Measurements from ENCODE around the gene ACADSB.
A peak's percentile ranks its signal among the peaks of the same experiment; 100 is the strongest.

Gene ACADSB

DNA sequence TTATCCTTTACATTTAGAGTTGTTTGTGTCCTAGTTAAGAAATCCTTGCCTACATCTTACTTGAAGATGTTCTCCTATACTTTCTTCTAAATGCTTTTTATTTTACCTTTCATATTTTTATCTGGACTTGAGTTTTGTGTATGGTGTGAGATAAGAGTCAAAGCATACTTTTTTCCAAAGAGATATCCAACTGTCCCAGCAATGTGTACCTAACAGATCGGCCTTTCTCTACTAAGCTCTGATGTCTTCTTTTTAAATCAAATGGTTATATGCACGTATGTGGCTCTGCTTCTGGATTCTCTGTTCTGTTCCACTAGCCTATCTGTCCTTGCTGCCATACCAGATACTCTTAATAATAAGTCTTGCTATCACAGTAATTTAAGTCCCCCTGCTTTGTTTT is 7.4 kb upstream of the ACADSB start:
- no peak for DNase-seq (ENCODE audit: low read depth in 2 of 2)

DNA sequence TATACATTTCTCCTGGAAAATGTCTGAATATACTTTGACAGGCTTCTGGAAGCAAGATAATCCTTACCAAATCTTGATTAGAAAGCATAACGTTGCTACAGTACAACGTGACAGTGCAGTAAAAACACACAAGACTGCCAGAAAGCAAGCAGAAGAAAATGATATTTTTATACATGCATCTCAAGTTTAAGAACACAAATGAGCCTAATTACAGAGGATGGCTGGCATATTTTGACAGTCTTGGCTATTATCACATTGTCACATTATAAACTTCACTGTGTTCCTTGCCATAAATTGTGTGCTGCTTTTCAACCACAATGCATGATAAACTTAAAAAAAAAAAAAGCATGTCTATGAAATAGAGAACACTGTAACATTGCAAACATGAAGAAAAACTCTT is 4.5 kb upstream of the ACADSB start:
- DNase-seq (ENCODE audit: low read depth in 2 of 2): no peak

DNA sequence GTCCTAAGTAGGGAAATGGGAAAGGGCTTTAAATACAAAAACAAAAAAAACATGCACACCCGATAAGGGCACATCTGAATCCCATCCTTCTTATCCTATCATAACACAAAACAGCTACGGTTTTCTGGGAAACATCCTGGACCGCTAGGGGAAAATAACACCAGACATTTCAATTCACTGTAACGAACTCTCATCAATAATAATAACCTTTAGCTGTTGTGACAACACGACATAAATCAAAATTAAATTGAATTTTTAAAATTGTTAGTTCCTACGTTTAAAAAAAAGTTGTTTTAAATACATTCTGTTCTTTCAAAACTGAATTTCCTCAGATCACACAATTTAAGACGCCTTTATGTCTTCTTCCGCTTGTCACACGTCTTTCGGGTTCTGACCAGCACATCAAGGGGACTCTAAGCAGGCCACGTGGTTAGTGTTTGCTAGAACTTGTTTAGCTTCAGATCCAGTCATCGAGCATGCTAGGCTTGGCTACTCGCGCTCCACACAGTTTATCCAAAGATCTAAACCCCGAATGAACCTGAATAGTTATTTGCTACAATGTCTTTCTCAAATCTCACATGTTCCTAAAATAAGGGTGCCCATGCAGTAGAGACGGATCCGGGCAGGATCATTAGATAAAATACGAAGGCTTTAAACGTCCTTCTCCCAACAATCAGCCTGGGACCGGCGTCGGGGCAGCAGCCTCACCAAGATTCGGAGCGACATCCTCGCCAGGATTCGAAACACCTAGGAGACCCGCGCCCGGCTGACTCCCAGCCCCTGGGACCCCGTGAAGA is 1.1 kb upstream of the ACADSB start:
- peak in 1 of 2 donors; percentile 2 for DNase-seq (ENCODE audit: low read depth in 2 of 2)

DNA sequence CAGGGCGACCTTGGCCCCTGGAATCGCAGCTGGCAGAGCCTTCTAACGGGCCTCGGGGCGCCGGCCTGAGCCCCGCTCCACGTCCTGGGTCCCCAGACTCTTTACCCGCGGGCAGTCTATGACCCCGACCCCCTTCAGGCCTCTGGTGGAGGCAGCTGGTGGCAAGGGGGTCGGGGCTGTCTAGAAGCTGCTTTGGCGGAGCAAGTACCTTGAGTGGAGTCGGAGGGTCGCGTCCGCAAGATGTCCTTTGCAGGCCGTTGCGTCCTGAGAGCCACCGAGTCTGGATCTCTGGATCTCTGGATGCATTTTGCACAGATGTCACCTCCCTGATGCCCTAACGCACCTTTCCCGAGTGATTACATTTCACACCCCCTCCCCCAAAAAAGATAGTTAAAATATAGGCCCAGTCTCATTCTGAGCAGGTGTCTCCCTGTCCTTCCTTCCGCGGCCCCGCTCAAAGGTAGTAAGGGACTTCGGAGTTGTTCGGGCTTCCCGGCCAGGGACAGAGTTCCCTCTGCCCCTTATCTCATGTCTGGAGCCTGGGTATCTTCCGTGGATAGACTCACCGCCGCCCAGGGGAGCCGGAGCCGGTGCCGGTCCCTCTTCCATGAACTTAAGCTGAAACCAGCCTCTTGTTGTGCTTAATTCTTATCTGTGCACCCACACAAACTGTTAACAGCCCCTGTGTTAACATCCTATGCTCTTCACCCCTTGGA is 457 bp downstream of the ACADSB start:
- no peak for DNase-seq (ENCODE audit: low read depth in 2 of 2)

DNA sequence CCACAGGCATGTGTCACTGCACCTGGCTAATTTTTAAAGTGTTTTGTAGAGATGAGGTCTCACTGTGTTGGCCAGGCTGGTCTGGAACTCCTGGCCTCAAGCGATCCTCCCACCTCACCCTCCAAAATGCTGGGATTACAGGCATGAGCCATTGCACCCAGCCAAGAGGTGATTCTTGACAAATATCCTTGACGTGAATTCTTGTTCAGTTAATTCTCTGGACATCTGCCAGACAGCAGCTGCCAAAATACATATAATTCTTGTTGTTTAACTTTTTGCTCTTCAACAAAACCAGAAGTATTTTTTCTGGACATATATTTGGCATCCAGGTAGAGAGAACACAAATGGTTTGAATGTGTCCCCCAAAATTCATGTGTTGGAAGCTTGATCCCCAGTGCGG is 3.2 kb downstream of the ACADSB start:
- no peak for DNase-seq (ENCODE audit: low read depth in 2 of 2)

DNA sequence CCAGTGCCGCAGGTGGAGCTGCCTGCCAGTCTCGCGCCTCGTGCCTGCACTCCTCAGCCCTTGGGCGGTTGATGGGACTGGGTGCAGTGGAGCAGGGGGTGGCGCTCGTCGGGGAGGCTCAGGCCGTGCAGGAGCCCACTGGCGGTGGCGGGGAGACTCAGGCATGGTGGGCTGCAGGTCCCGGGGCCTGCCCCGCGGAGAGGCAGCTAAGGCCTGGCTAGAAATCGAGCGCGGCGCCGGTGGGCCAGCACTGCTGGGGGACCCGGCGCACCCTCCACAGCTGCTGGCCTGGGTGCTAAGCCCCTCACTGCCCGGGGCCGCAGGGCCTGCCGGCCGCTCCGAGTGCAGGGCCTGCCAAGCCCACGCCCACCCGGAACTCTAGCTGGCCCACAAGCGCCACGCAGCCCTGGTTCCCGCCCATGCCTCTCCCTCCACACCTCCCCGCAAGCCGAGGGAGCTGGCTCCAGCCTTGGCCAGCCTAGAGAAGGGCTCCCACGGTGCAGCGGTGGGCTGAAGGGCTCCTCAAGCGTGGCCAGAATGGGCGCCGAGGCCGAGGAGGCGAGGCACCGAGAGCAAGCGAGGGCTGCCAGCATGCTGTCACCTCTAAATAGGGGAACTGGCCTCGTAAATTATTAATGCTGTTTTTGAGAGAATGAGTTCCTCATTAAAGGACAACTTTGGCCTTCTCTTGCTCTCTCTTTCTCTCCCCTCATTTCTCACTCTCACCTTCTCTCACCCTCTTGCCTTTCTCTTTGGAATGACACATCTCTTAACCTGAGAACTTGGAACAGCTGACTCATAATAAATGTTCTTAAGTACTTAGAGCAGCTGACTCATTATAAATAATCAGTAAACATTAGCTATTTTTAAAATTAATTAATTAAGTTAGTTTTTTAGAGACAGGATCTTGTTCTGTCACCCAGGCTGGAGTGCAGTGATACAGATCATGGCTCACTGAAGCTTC is 4.9 kb downstream of the ACADSB start:
- no peak for DNase-seq (ENCODE audit: low read depth in 2 of 2)

DNA sequence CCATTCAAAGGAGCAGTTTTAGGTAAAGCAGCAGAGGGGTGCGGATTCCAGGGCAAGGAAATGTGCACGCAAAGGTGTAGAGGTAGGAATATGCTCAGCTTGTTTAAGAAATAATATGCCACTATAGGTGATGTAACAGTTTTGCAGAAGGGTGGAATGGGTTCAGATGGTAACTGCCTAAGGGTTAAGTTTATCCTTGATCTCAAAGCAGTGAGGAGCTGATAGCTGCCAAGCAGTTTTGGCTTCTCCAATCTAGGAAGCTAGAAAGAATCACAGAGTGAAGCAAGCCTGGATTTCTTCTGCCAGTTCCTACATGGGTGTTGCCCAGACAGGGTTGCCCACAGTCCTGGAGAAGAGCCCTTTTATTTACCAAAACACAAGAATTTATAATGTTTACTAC is 6.0 kb downstream of the ACADSB start:
- no peak for DNase-seq (ENCODE audit: low read depth in 2 of 2)

DNA sequence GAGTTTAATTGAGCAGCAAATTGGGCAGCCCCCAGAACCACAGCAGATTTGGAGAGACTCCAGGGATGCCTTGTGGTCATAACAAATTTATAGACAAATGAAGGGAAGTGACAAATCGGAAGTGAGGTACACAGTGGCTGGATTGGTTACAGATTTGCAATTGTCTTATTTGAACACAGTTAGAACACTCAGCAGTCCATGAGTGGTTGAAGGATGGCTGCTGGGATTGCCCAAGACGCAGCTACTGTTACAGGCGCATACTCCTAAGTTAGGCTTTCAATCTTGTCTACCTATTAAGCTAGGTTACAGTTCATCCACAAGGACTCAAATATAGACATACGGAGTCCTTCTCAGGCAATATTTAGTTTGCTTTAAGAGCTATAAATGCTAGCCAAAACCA is 7.4 kb downstream of the ACADSB start:
- DNase-seq (ENCODE audit: low read depth in 2 of 2): no peak

DNA sequence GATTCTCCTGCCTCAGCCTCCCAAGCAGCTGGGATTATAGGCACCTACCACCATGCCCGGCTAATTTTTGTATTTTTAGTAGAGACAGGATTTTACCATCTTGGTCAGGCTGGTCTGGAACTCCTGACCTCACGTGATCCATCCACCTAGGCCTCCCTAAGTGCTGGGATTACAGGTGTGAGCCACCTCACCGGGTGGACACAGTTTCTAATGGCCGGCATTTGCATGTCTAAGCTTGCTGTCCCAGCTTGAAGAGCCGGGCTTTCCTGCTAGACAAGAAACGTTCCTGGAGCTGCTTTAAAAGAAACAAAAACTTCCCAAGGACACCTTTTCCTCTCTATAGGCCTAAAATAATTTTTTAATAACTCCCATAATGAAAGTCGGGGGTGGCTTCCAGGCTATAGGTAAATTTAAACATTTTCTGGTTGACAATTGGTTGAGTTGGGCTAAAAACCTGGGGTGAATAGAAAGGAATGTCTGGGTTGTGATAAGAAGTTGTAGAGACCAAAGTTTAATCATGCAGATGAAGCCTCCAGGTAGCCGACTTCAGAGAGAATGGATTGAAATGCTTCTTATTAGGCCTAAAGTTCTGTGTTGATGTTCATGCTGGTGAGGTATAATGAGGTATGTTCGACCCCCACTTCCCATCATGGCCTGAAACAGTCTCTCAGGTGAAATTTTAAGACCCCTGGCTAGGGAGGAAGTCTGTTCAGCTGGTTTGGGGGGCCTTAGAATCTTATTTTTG is 8.8 kb downstream of the ACADSB start:
- no peak for DNase-seq (ENCODE audit: low read depth in 2 of 2)

DNA sequence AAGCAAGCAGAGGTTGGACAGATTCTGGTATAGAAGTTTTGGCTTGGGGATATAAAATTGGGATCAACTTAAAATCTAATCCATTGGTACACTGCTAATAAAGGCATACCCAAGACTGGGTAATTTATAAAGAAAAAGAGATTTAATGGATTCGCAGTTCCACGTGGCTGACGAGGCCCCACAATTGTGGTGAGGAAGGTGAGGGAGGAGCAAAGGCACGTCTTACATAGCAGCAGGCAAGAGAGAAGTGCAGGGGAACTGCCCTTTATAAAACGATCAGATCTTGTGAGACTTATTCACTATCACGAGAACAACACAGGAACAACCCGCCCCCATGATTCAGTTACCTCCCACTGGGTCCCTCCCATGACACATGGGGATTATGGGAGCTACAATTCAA is 9.7 kb downstream of the ACADSB start:
- DNase-seq (ENCODE audit: low read depth in 2 of 2): no peak

DNA sequence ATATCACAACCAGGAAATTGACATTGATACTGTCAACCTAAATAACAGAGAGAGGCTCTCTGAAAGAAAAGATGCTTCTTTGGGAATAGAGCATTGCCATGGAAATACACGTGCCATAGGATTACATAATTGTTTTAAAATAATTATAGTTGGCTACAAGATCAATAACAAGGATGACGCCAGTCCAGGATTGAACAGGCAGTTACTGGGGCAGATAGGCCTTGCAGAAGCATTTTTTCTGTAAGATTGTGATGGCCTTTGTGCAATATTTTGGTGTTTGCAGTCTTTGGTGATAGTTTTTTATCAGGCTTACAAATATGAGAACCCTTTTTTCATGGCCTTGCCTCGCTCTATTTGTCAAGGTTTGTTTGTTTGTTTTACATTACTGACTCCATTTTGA is 10.5 kb downstream of the ACADSB start:
- DNase-seq (ENCODE audit: low read depth in 2 of 2): no peak

DNA sequence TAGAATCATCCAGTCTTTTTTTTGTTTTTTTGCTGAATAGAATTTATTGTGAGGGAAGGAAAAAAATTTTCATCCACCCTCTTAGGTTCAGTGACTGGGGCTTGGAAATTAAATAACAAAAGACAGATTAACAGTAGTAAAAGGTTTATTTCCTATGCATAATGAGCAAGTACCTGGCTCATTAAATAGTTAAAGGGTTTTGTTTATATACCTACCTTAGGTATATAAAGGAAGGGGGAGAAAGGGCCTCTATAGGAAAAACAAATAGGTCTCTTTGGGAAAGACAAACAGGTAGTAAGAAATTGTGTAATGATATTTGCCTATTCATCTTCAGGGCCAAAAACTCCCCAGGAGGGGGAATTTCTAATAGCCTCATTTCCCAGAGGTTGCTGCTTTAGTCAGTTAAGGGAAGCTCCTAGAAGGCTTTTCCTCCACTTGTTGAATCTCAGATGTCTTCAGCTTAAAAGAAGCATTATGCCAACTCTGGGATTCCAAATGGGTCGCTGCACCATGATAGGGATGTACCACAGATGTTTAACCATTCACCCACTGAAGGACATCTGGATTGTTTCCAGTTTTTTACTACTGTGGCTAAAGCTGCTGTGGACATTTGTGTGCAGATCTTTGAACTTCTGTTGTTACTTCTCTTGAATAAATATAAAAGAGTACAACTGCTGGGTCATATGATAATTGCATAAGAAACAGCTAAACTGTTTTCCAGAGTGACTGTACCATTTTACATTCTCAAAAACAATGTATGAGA is 11.3 kb downstream of the ACADSB start:
- no peak for DNase-seq (ENCODE audit: low read depth in 2 of 2)

DNA sequence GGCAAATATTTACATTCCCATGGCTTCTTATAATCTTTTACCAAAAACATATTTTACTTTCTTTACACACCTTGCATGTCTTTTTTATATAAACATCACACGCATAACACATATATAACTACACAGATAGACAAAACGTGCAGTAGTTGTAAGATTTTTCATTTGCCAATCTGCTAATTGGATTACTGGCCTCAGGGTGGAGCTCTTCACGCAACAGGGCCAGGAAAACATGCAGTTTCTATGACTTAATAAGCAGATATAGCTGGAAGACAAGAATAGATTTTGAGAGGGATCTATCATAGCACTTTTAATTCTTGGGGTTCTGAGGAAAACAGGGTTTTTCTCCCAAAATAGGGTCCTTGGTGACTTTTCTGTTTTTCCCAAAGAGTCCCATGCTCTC is 12.7 kb downstream of the ACADSB start:
- no peak for DNase-seq (ENCODE audit: low read depth in 2 of 2)

DNA sequence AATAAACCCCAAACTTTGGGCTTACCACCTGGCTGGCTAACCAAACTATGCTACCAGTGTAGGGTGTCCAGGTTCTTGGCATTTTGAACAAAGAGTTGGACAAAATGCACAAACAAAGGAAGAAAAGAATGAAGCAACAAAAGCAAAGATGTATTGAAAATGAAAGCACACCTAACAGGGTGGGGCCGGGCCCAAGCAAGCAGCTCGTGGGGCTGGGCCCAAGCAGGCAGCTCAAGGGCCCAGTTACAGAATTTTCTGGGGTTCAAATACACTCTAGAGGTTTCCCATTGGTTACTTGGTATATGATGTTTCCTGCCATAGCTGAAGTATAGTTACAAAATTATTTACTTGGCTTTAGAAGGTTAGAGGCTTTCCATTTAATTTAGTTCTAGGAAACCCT is 15.7 kb downstream of the ACADSB start:
- no peak for DNase-seq (ENCODE audit: low read depth in 2 of 2)

DNA sequence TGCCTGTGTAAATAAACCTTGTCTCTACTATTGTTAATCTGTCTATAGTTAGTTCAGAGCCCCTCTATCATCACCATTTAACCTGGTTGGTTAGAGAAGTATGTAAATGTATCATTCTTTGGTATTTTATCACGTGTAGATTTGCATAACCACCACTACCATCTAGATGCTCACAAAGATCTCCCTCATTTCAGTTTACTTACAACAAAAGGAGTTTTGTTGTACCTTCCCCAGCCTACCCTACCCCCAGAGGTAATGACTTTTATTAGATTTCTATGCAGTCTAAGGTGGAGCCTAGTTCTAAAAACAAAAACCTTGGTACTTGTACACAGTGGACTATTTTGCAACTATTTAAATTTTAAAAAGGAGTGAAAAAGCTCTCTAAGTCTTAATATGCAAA is 17.5 kb downstream of the ACADSB start:
- DNase-seq (ENCODE audit: low read depth in 2 of 2): no peak

DNA sequence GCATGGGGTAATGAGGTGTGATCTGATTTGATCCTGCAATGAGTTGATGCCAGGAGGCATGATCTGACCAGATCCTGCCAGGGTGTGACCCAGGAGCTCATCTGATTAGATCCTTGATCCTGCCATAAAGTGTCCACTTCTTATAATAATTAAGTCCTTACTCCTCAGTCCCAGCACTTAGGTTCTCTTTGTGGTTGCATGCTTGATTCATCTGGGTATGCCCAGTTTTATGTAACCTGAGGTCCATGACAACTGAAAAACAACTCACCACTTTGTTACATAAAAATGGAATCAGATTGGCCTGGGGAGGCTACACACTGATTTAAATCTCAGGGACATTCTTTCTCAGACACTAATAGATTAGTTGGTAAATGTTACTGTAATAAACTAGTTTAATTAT is 19.1 kb downstream of the ACADSB start:
- DNase-seq (ENCODE audit: low read depth in 2 of 2): no peak

DNA sequence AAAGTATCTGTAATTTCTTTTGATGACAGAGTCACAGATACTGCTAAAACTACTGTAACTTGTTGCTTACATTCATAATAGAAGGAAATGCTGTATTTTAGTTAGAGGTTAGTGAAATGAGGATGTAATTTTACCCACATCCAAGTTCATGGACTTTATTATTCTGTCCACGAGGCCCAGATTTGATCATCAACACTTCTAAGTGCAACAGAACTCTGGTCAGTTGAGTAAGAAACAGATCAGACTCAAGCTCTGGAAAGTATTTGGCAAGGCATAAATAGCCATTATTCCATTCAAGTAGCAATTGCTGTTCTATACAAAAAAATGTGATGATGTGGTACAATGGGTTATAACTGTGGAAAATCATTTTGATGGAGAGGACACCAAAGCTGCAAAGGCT is 22.3 kb downstream of the ACADSB start:
- DNase-seq (ENCODE audit: low read depth in 2 of 2): no peak

DNA sequence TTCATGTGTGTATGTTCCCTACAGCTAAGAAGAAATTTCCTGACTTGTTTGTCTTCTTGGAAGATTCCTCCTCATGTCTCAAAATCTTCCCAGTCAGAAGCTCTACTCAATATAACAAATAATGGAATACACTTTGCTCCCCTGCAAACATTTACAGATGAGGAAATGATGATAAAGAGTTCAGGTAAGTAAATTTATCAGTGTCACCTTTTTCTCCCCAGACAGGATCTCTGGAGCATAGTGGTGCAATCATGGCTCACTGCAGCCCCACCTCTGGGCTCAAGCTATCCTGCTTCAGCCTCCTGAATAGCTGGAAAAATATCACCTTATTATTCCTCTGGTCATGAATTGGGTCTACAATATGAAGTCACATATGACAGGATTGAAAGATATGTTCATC is 25.5 kb downstream of the ACADSB start:
- DNase-seq (ENCODE audit: low read depth in 2 of 2): no peak

DNA sequence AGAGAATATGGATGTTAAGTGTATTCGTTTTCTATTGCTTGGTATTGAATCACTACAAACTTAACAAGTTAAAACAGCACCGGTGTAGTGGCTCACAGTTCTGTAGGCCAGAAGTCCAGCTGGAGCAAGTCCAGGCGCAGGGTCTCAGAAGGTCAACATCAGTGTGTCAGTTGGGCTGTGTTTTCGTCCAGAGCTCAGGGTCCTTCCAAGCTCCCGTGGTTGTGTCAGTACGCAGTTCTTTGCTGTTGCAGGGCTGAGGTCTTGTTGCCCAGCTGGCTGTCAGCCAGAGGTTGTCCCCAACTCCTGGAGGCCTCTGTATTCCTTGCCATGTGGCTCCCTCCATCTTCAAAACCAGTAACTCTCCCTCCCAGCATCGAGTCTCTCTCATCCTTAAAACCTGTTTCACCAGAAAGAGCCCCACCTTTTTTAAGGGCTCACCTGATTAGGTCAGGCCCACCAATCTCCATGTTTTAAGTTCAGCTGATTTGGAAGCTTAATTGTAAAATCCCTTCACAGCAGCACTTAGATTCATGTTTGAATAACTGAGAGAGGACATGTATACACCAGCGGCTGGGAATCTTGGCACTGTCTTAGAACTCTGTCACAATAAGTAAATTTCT is 26.8 kb downstream of the ACADSB start:
- DNase-seq (ENCODE audit: low read depth in 2 of 2): no peak

All from stimulated activated CD4-positive, alpha-beta T cell treated with anti-CD3 and anti-CD28 coated beads, Interleukin-1b, Interleukin-23, amount 100 ng/mL, for 1 hour (primary cell).